ENCODE measurements around the gene GTSF1L. TPM values are rescaled to one million over a fixed set of nuclear protein-coding genes. Genes with fewer than 3 reads are reported as not detected.

The GTSF1L gene
- polyA plus RNA-seq, 2 of the 4 experiments (the other 2 are of a cell fraction): not detected

DNA sequence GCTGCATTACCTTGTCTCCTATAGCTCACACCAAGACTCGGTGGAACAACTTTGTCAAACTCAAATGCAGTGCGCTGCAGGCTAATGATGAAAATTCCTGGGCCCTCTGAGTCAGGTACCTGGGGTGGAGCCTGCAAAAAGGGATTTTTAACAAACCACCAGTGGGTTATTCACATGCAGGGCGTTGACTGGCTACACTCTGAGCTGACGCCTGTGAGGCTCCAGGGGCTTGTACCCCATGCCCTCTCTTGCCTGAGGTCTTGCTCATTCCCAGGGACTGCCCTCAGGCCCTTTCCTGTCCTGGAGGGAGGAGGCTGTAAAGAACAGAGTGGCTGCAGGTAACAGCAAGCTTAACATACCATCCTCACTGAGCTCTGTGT is 9.2 kb downstream of the GTSF1L start (continued):
- TF ChIP-seq MYC (IDR thresholded peaks at IDR 0.05; ENCODE audit: borderline replicate concordance, low read length): no peak
- TF ChIP-seq, protein P1, sequence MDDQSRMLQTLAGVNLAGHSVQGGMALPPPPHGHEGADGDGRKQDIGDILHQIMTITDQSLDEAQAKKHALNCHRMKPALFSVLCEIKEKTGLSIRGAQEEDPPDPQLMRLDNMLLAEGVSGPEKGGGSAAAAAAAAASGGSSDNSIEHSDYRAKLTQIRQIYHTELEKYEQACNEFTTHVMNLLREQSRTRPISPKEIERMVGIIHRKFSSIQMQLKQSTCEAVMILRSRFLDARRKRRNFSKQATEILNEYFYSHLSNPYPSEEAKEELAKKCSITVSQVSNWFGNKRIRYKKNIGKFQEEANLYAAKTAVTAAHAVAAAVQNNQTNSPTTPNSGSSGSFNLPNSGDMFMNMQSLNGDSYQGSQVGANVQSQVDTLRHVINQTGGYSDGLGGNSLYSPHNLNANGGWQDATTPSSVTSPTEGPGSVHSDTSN (IDR thresholded peaks at IDR 0.05): no peak
- no peak for TF ChIP-seq NR3C1 (IDR thresholded peaks at IDR 0.05)

GRCh38 chr20:43716757-43717615 is 9.8 kb downstream of the GTSF1L start:
- Histone ChIP-seq H3K4me3 (no peak overlapping the region), H3K4me2 (no peak overlapping the region), H3K4me1 (no peaks in the 10 kb centered on the region), H3K27ac (no peak overlapping the region), H3K9me3 (no peaks in the 10 kb centered on the region)
- DNase-seq (ENCODE audit: low read depth in 1 of 2, low spot score in 1 of 2): no peak
- no peak for ATAC-seq
- ChIA-PET POLR2A (no interaction called here), CTCF (interaction anchor here (1.2 to 1.7 kb wide), 3 partner anchors 28 to 363 kb away, joined by 3 to 6 read pairs (median 4); no protein-coding TSS in a partner anchor)
- TF ChIP-seq RARB (CRISPR knock-in tag; IDR thresholded peaks at IDR 0.05) (no peak), HOXA7 (CRISPR knock-in tag; IDR thresholded peaks at IDR 0.05) (no peak), PHF8 (IDR thresholded peaks at IDR 0.05; ENCODE audit: borderline replicate concordance, low read depth) (no peak), JUN (IDR thresholded peaks at IDR 0.05) (no peak), CBX8 (IDR thresholded peaks at IDR 0.05) (no peak), NFE2L2 (conservative IDR thresholded peaks at IDR 0.05; ENCODE audit: low read length) (no peak), HOXB5 (CRISPR knock-in tag; IDR thresholded peaks at IDR 0.05) (no peak), MYC (IDR thresholded peaks at IDR 0.05; ENCODE audit: borderline replicate concordance, low read length) (no peak), TFCP2L1 (CRISPR knock-in tag; IDR thresholded peaks at IDR 0.05) (no peak)
- TF ChIP-seq, protein P2, sequence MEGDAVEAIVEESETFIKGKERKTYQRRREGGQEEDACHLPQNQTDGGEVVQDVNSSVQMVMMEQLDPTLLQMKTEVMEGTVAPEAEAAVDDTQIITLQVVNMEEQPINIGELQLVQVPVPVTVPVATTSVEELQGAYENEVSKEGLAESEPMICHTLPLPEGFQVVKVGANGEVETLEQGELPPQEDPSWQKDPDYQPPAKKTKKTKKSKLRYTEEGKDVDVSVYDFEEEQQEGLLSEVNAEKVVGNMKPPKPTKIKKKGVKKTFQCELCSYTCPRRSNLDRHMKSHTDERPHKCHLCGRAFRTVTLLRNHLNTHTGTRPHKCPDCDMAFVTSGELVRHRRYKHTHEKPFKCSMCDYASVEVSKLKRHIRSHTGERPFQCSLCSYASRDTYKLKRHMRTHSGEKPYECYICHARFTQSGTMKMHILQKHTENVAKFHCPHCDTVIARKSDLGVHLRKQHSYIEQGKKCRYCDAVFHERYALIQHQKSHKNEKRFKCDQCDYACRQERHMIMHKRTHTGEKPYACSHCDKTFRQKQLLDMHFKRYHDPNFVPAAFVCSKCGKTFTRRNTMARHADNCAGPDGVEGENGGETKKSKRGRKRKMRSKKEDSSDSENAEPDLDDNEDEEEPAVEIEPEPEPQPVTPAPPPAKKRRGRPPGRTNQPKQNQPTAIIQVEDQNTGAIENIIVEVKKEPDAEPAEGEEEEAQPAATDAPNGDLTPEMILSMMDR (IDR thresholded peaks at IDR 0.05): no peak
- TF ChIP-seq, protein P3, sequence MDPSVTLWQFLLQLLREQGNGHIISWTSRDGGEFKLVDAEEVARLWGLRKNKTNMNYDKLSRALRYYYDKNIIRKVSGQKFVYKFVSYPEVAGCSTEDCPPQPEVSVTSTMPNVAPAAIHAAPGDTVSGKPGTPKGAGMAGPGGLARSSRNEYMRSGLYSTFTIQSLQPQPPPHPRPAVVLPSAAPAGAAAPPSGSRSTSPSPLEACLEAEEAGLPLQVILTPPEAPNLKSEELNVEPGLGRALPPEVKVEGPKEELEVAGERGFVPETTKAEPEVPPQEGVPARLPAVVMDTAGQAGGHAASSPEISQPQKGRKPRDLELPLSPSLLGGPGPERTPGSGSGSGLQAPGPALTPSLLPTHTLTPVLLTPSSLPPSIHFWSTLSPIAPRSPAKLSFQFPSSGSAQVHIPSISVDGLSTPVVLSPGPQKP (IDR thresholded peaks at IDR 0.05; ENCODE audit: low read depth, low read length): no peak
- 93% methylated on average over 11 of the region's 12 CpGs for WGBS (ENCODE audit: missing lambda C conversion rate)
- FAIRE-seq: no peak

GRCh38 chr20:43716123-43716522 is 10.7 kb downstream of the GTSF1L start:
- Histone ChIP-seq H3K4me3 (no peak overlapping the region), H3K4me1 (no peaks in the 10 kb centered on the region), H3K4me2 (no peak overlapping the region), H3K9me3 (no peaks in the 10 kb centered on the region), H3K27ac (no peak overlapping the region)
- ChIA-PET CTCF (interaction anchor here (2.2 kb wide), 1 partner anchor 33 kb away, joined by 8 read pairs; no protein-coding TSS in a partner anchor), POLR2A (no interaction called here)
- TF ChIP-seq HOXB5 (CRISPR knock-in tag; IDR thresholded peaks at IDR 0.05) (no peak), NPAS2 (CRISPR knock-in tag; IDR thresholded peaks at IDR 0.05; ENCODE audit: borderline replicate concordance) (no peak), EHF (CRISPR knock-in tag; IDR thresholded peaks at IDR 0.05) (no peak), ZNF302 (CRISPR knock-in tag; IDR thresholded peaks at IDR 0.05) (no peak), ESRRA (IDR thresholded peaks at IDR 0.05; ENCODE audit: borderline replicate concordance, low read length) (no peak), MAFK (IDR thresholded peaks at IDR 0.05; ENCODE audit: partially characterized antibody) (no peak), CHD4 (IDR thresholded peaks at IDR 0.05; ENCODE audit: borderline replicate concordance) (no peak), EHMT2 (IDR thresholded peaks at IDR 0.05; ENCODE audit: low read depth) (no peak), RCOR1 (IDR thresholded peaks at IDR 0.05; ENCODE audit: low read depth, low read length) (no peak), HOXB13 (CRISPR knock-in tag; IDR thresholded peaks at IDR 0.05; ENCODE audit: low read depth) (no peak), ZC3H11A (IDR thresholded peaks at IDR 0.05) (no peak)
- TF ChIP-seq, protein P4, sequence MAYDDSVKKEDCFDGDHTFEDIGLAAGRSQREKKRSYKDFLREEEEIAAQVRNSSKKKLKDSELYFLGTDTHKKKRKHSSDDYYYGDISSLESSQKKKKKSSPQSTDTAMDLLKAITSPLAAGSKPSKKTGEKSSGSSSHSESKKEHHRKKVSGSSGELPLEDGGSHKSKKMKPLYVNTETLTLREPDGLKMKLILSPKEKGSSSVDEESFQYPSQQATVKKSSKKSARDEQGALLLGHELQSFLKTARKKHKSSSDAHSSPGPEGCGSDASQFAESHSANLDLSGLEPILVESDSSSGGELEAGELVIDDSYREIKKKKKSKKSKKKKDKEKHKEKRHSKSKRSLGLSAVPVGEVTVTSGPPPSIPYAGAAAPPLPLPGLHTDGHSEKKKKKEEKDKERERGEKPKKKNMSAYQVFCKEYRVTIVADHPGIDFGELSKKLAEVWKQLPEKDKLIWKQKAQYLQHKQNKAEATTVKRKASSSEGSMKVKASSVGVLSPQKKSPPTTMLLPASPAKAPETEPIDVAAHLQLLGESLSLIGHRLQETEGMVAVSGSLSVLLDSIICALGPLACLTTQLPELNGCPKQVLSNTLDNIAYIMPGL (CRISPR knock-in tag; IDR thresholded peaks at IDR 0.05; ENCODE audit: borderline replicate concordance): no peak
- TF ChIP-seq, protein P2 (IDR thresholded peaks at IDR 0.05): no peak
- 100% methylated on average over 4 of the region's 4 CpGs for WGBS (ENCODE audit: missing lambda C conversion rate)
- DNase-seq (ENCODE audit: low read depth in 1 of 2, low spot score in 1 of 2) (no peak), FAIRE-seq (no peak), ATAC-seq (no peak)

Data from A549 (cell line).